H1 (cell line): ENCODE measurements around the gene SLC26A6. TPM values are rescaled to one million over a fixed set of nuclear protein-coding genes. Genes with fewer than 3 reads are reported as not detected.

Experiments
- CTCF ChIA-PET: fragments of 300-600 bp; sonication (Branson Sonifier 250); formaldehyde crosslinking; loops from one replicate; lab custom pipeline; 2021; ENCODE audit not compliant: partially characterized antibody; lab: Charles Lee
- POLR2A ChIA-PET: fragments of 300-600 bp; sonication (Branson Sonifier 250); formaldehyde crosslinking; loops from one replicate; lab custom pipeline; 2021; ENCODE audit warnings: inconsistent platforms; ENCODE audit not compliant: partially characterized antibody; lab: Charles Lee
- DNase-seq, 2 experiments: peaks; one replicate each; pipeline versions ENCODE4 v3.0.0 to v3.0.0-alpha.2; 2010 to 2022; ENCODE audit warnings: low spot score in 2 of 2, low read depth in 1 of 2, mixed read lengths in 1 of 2
- FAIRE-seq: peaks from 2 replicates; lab custom pipeline; 2011; peaks lifted over from hg19 to GRCh38; lab: Jason Lieb, UNC
- H2AFZ ChIP-seq: 2 replicates; pipeline ENCODE4 v1.8.1; 2012; ENCODE audit warnings: low read length, inconsistent platforms
- H2AK5ac ChIP-seq: 2 replicates; pipeline ENCODE4 v1.6.1; 2013; ENCODE audit warnings: low read depth, low read length
- H2BK120ac ChIP-seq: replicated peaks from 2 replicates; pipeline ENCODE3; 2013; ENCODE audit warnings: low read depth, low read length, inconsistent platforms
- H2BK12ac ChIP-seq: 2 replicates; pipeline ENCODE4 v1.6.1; 2013; ENCODE audit warnings: low read depth, low read length
- H2BK15ac ChIP-seq: 2 replicates; pipeline ENCODE4 v1.6.1; 2013; ENCODE audit warnings: low read length
- H2BK20ac ChIP-seq: 2 replicates; pipeline ENCODE4 v1.6.1; 2013; ENCODE audit warnings: low read length
- H2BK5ac ChIP-seq: 2 replicates; pipeline ENCODE4 v1.6.1; 2013; ENCODE audit warnings: low read depth, low read length
- H3K14ac ChIP-seq: 2 replicates; pipeline ENCODE4 v1.6.1; 2013; ENCODE audit warnings: inconsistent platforms; ENCODE audit not compliant: insufficient read length
- H3K18ac ChIP-seq: 2 replicates; pipeline ENCODE4 v1.6.1; 2013; ENCODE audit warnings: low read length; ENCODE audit errors: extremely low read depth
- H3K23ac ChIP-seq: 2 replicates; pipeline ENCODE4 v1.6.1; 2013; ENCODE audit warnings: inconsistent platforms; ENCODE audit not compliant: insufficient read length
- H3K23me2 ChIP-seq: 2 replicates; pipeline ENCODE4 v1.6.1; 2013; ENCODE audit warnings: low read depth, low read length
- H3K27ac ChIP-seq: 2 replicates; pipeline ENCODE4 v1.6.1; 2011; ENCODE audit warnings: low read depth, low read length, inconsistent platforms
- H3K27me3 ChIP-seq, 4 experiments: replicated peaks in 1 of 4; 1 replicate in 1 of 4; 2 replicates in 3 of 4; pipeline versions ENCODE4 v1.6.1 to v1.8.1; 2011 to 2013; ENCODE audit warnings: low read length in 3 of 4, mild to moderate bottlenecking in 3 of 4, inconsistent platforms in 2 of 4, mixed read lengths in 2 of 4, moderate library complexity in 1 of 4; ENCODE audit not compliant: control insufficient read depth in 3 of 4, insufficient read depth in 3 of 4; ENCODE audit errors: extremely low read depth in 1 of 4
- H3K36me3 ChIP-seq, 4 experiments: 2 replicates each; pipeline versions ENCODE4 v1.6.1 to v1.8.1; 2011 to 2013; ENCODE audit warnings: mild to moderate bottlenecking in 4 of 4, low read length in 3 of 4, moderate library complexity in 2 of 4, control low read depth in 1 of 4, inconsistent platforms in 1 of 4; ENCODE audit not compliant: insufficient read depth in 4 of 4, control insufficient read depth in 2 of 4
- H3K4ac ChIP-seq: replicated peaks from 2 replicates; pipeline ENCODE3; 2013; ENCODE audit warnings: low read length, low read depth, mixed read lengths, inconsistent platforms; ENCODE audit not compliant: insufficient read length
- H3K4me1 ChIP-seq, 4 experiments: replicated peaks in 1 of 4; 1 replicate in 1 of 4; 2 replicates in 3 of 4; pipeline versions ENCODE4 v1.6.1 to v1.8.1; 2011 to 2013; ENCODE audit warnings: low read length in 3 of 4, inconsistent platforms in 2 of 4, mixed read lengths in 1 of 4; ENCODE audit not compliant: insufficient read depth in 4 of 4, control insufficient read depth in 3 of 4
- H3K4me2 ChIP-seq, 2 experiments: 2 replicates each; pipeline versions ENCODE4 v1.6.1 to v1.8.1; 2011 to 2013; ENCODE audit warnings: low read depth in 2 of 2, low read length in 2 of 2, control low read depth in 1 of 2, inconsistent platforms in 1 of 2, mild to moderate bottlenecking in 1 of 2; ENCODE audit not compliant: insufficient read depth in 1 of 2
- H3K4me3 ChIP-seq, 4 experiments: fragments of 200-600, 300-600 bp in 1 of 4; sonication (generic), shearing (Covaris generic), sonication (Bioruptor Twin) in 1 of 4; 2 replicates each; pipeline versions ENCODE4 v1.5.1 to v1.8.1; 2011 to 2016; ENCODE audit warnings: low read length in 4 of 4, low read depth in 3 of 4, control low read depth in 2 of 4, inconsistent platforms in 2 of 4, mild to moderate bottlenecking in 2 of 4, mixed read lengths in 1 of 4, moderate library complexity in 1 of 4; ENCODE audit not compliant: insufficient read depth in 2 of 4; ENCODE audit errors: extremely low read depth in 1 of 4
- H3K56ac ChIP-seq: replicated peaks from 2 replicates; pipeline ENCODE3; 2013; ENCODE audit warnings: low read depth, mild to moderate bottlenecking, mixed read lengths, low read length, inconsistent platforms; ENCODE audit not compliant: insufficient read length
- H3K79me1 ChIP-seq: 2 replicates; pipeline ENCODE4 v1.6.1; 2013; ENCODE audit warnings: low read depth, low read length, control low read depth
- H3K79me2 ChIP-seq, 2 experiments: 2 replicates each; pipeline versions ENCODE4 v1.6.1 to v1.8.1; 2012 to 2013; ENCODE audit warnings: low read length in 2 of 2, mild to moderate bottlenecking in 2 of 2, inconsistent platforms in 1 of 2; ENCODE audit not compliant: insufficient read depth in 2 of 2, control insufficient read depth in 1 of 2
- H3K9ac ChIP-seq, 4 experiments: replicated peaks in 1 of 4; 1 replicate in 1 of 4; 2 replicates in 3 of 4; pipeline versions ENCODE4 v1.6.1 to v1.8.1; 2011 to 2013; ENCODE audit warnings: low read depth in 3 of 4, low read length in 3 of 4, control low read depth in 2 of 4, mild to moderate bottlenecking in 2 of 4, moderate library complexity in 2 of 4, inconsistent platforms in 1 of 4; ENCODE audit errors: extremely low read depth in 1 of 4
- H3K9me3 ChIP-seq, 2 experiments: 2 replicates each; pipeline versions ENCODE4 v1.6.1 to v1.8.1; 2012 to 2013; ENCODE audit warnings: mild to moderate bottlenecking in 2 of 2, moderate library complexity in 2 of 2, control low read depth in 1 of 2, inconsistent platforms in 1 of 2, low read depth in 1 of 2, low read length in 1 of 2, mixed read lengths in 1 of 2; ENCODE audit not compliant: insufficient read depth in 2 of 2
- H4K20me1 ChIP-seq, 2 experiments: replicated peaks in 1 of 2; 2 replicates each; pipeline versions ENCODE3 to v1.8.1; 2011 to 2013; ENCODE audit warnings: inconsistent platforms in 2 of 2, low read length in 2 of 2, mild to moderate bottlenecking in 1 of 2; ENCODE audit not compliant: insufficient read depth in 2 of 2, control insufficient read depth in 1 of 2
- H4K5ac ChIP-seq: 2 replicates; pipeline ENCODE4 v1.6.1; 2013; ENCODE audit warnings: low read length, low read depth, mixed read lengths, inconsistent platforms; ENCODE audit not compliant: insufficient read length
- H4K8ac ChIP-seq: 2 replicates; pipeline ENCODE4 v1.8.0; 2013; ENCODE audit warnings: mild to moderate bottlenecking, moderate library complexity, low read length, inconsistent platforms; ENCODE audit not compliant: insufficient read depth; ENCODE audit errors: extremely low read depth
- H4K91ac ChIP-seq: replicated peaks from 2 replicates; pipeline ENCODE3; 2013; ENCODE audit warnings: low read length, mixed read lengths, inconsistent platforms; ENCODE audit not compliant: insufficient read length
- BACH1 ChIP-seq: IDR thresholded peaks from 2 replicates; pipeline ENCODE4 v1.6.1; 2012; ENCODE audit warnings: low read length, improper control_type of control experiment
- CBX5 ChIP-seq: fragments of 300-800, 300-1000 bp; sonication (generic); IDR thresholded peaks from 2 replicates; pipeline ENCODE4 v1.7.1; 2016; ENCODE audit warnings: antibody characterized with exemption, low read length, low read depth
- CEBPB ChIP-seq: IDR thresholded peaks from 2 replicates; pipeline ENCODE4 v1.6.1; 2012; ENCODE audit warnings: low read depth, low read length
- CREB1 ChIP-seq: IDR thresholded peaks from 2 replicates; pipeline ENCODE4 v1.6.1; 2012; ENCODE audit warnings: inconsistent platforms
- CTBP2 ChIP-seq: IDR thresholded peaks from 2 replicates; pipeline ENCODE4 v1.7.0; 2011; ENCODE audit warnings: borderline replicate concordance, mild to moderate bottlenecking, moderate library complexity, mixed read lengths, low read length; ENCODE audit not compliant: insufficient read depth, insufficient read length
- FOSL1 ChIP-seq: IDR thresholded peaks from 2 replicates; pipeline ENCODE4 v1.6.1; 2011; ENCODE audit warnings: mild to moderate bottlenecking, low read depth, low read length, moderate library complexity; ENCODE audit not compliant: insufficient read depth
- JUN ChIP-seq: IDR thresholded peaks from 2 replicates; pipeline ENCODE4 v1.6.1; 2011; ENCODE audit warnings: low read depth, mild to moderate bottlenecking, improper control_type of control experiment, low read length
- RFX5 ChIP-seq: IDR thresholded peaks from 2 replicates; pipeline ENCODE4 v1.6.1; 2011; ENCODE audit warnings: low read depth, low read length, improper control_type of control experiment, borderline replicate concordance
- SAP30 ChIP-seq: fragments of 300-600 bp; sonication (generic); IDR thresholded peaks from 2 replicates; pipeline ENCODE4 v1.7.1; 2012; ENCODE audit warnings: low read length, moderate library complexity, mild to moderate bottlenecking, inconsistent platforms; ENCODE audit not compliant: insufficient read depth, insufficient replicate concordance
- WGBS, 2 experiments: shearing (Covaris generic) in 1 of 2; methylation state at CpG; one replicate each; pipeline versions ENCODE4 v1.1.6 to v1.1.7; 2013 to 2015; ENCODE audit warnings: low lambda C conversion rate in 2 of 2, mixed read lengths in 2 of 2, inconsistent platforms in 1 of 2, low coverage in 1 of 2, missing lambda C conversion rate in 1 of 2; ENCODE audit not compliant: insufficient replicate concordance in 2 of 2, insufficient coverage in 1 of 2, insufficient read length in 1 of 2; ENCODE audit errors: extremely low coverage in 1 of 2, missing lambda C conversion rate in 1 of 2; 5-methylcytosine and 5-hydroxymethylcytosine counted together
- polyA plus RNA-seq, 7 experiments: library from polyadenylated mRNA; depleted of rRNA in 3 of 7; stranded (reverse) in 5 of 7; unstranded in 2 of 7; fragments of >200 nt in 5 of 7; fragments of 200-250 nt in 2 of 7; gene quantifications; 1 replicate in 5 of 7; 2 replicates in 1 of 7; 4 replicates in 1 of 7; pipeline versions ENCODE4 v1.2.1 to v1.2.3, GENCODE V29; 2011 to 2013; ENCODE audit warnings: missing spikeins in 2 of 7, mixed read lengths in 2 of 7
- total RNA-seq: library from RNA; stranded (reverse); fragmentation: NEBNext Ultra II Directional; extraction: Animal tissue kit (Norgen Biotek cat#: 25700); gene quantifications from 2 replicates; pipeline ENCODE4 v1.2.1, GENCODE V29; 2021

The SLC26A6 gene
- total and polyA plus RNA-seq, 2 of the 8 experiments (the other 6 are each of a cell fraction or from before 2014, with no cell fraction given) = 50.4 to 58.0 TPM

DNA sequence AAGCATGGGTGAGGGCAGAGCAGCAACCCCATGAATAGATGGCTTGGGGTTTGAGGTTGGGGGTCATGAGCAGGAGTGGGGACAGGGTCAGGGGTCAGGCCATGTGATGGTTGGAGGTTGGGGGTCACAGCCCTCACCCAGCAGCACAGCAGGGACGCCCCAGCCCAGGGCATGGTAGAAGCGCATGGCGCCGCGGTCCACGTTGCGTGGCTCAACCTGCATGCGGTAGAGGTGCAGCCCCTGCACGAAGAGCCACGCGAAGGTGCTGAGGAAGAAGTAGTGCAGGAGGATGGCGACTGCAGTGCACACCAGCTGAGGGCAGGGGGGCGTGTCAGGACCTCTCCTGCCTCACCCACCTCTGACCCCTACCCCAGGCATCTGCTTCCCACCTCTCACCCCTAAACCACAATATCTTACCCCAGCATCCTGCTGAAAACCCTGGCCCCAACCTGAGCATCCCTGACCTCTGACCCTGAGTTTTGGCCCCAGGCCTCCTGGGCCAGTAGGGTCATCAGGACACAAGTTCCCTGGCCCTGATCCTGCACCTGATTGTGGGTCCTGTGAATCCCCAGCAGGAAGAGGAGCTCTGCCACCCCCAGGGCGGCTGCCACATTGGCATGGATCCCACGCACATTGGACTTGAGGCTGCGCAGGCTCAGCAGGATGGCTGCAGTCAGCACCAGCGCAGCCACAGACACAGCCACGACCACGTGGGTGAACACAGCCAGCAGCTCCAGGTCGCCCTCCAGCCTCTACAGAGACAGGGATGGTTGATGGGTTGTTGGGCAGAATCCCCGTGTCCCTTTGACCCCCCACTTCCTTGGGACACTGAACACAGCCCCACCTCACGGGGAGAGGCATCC, 9.9 kb upstream of the SLC26A6 start:
- H3K23ac ChIP-seq = no peak overlapping the region
- H3K79me2 ChIP-seq = no peaks in the 10 kb centered on the region
- H2AFZ ChIP-seq = no peak overlapping the region
- H3K18ac ChIP-seq = no peak overlapping the region
- peaks cover 3 to 34% (median 21%) of the 10 kb centered on the region in 4 experiments; a peak in 5 of 8 replicates for H3K36me3 ChIP-seq
- DNase-seq = no peak
- no peak overlapping the region for H3K9ac ChIP-seq
- H2BK5ac ChIP-seq = no peak overlapping the region
- no peak overlapping the region for H3K56ac ChIP-seq
- no peak overlapping the region for H4K5ac ChIP-seq
- H4K8ac ChIP-seq = no peak overlapping the region; the same call in 1 of the 2 replicates
- no peak overlapping the region for H3K4me2 ChIP-seq
- no peak overlapping the region for H3K4me3 ChIP-seq
- H3K4ac ChIP-seq = no peak overlapping the region
- H2BK15ac ChIP-seq = no peak overlapping the region
- no peak for TF ChIP-seq FOSL1
- TF ChIP-seq CBX5 = no peak
- no peak for TF ChIP-seq CTBP2
- no peak for TF ChIP-seq CREB1
- no peak for TF ChIP-seq JUN
- no peak for TF ChIP-seq SAP30
- TF ChIP-seq RFX5 = no peak
- no peak for TF ChIP-seq CEBPB
- TF ChIP-seq BACH1 = no peak
- H4K91ac ChIP-seq = no peak overlapping the region
- WGBS, 2 experiments = 89% methylated on average over 20 of the region's 22 CpGs; no CpG with 5 or more reads in 1 of the 2 experiments
- no peak overlapping the region for H2BK120ac ChIP-seq
- H2BK12ac ChIP-seq = no peak overlapping the region
- no peaks in the 10 kb centered on the region for H3K27me3 ChIP-seq
- H3K23me2 ChIP-seq = no peaks in the 10 kb centered on the region
- peaks cover 0 to 13% of the 10 kb centered on the region in 2 experiments for H4K20me1 ChIP-seq
- no peak overlapping the region for H2BK20ac ChIP-seq
- no peak overlapping the region for H3K27ac ChIP-seq
- H2AK5ac ChIP-seq = no peak overlapping the region
- FAIRE-seq = no peak
- POLR2A ChIA-PET = interaction anchor here (0.9 to 3.8 kb wide), 8 partner anchors 9 to 186 kb away, joined by 3 to 17 read pairs (median 4); partner anchors contain the start of genes SLC26A6 and TMEM89
- H3K4me1 ChIP-seq = no peaks in the 10 kb centered on the region
- H3K9me3 ChIP-seq = no peaks in the 10 kb centered on the region
- no peak overlapping the region for H3K14ac ChIP-seq
- CTCF ChIA-PET = interaction anchor here (1.4 to 1.9 kb wide), 3 partner anchors 10 to 16 kb away, joined by 3 to 15 read pairs (median 7); partner anchors contain the start of gene SLC26A6
- H3K79me1 ChIP-seq = no peaks in the 10 kb centered on the region
